CD14-positive monocyte (primary cell): ENCODE measurements around the gene BPI. TPM values are rescaled to one million over a fixed set of nuclear protein-coding genes. Genes with fewer than 3 reads are reported as not detected.

Experiments
- DNase-seq, 3 donors: peaks; one replicate each; pipeline ENCODE4 v3.0.0-alpha.2; 2011 to 2022
- H2AFZ ChIP-seq: 2 replicates; pipeline ENCODE4 v1.6.0; 2012; ENCODE audit warnings: mild to moderate bottlenecking, low read depth, low read length, inconsistent platforms; ENCODE audit not compliant: insufficient read depth, poor library complexity, severe bottlenecking
- H3K27ac ChIP-seq, 2 donors: 1 replicate in 1 of 2; 2 replicates in 1 of 2; pipeline ENCODE4 v1.5.1; 2012 to 2013; ENCODE audit warnings: low read length in 2 of 2, control low read depth in 1 of 2, inconsistent platforms in 1 of 2, low read depth in 1 of 2, mild to moderate bottlenecking in 1 of 2
- H3K27me3 ChIP-seq, 2 donors: one replicate each; pipeline versions ENCODE4 v1.6.0 to v1.6.1; 2011 to 2013; ENCODE audit warnings: low read length in 2 of 2; ENCODE audit not compliant: control insufficient read depth in 2 of 2, insufficient read depth in 2 of 2
- H3K36me3 ChIP-seq, 2 donors: replicated peaks in 1 of 2; 1 replicate in 1 of 2; 2 replicates in 1 of 2; pipeline versions ENCODE4 v1.5.1 to v1.6.1; 2012 to 2013; ENCODE audit warnings: low read length in 2 of 2, control low read depth in 1 of 2, inconsistent platforms in 1 of 2, mild to moderate bottlenecking in 1 of 2; ENCODE audit not compliant: insufficient read depth in 2 of 2, control insufficient read depth in 1 of 2
- H3K4me1 ChIP-seq, 2 donors: 1 replicate in 1 of 2; 2 replicates in 1 of 2; pipeline versions ENCODE4 v1.5.1 to v1.6.1; 2012 to 2013; ENCODE audit warnings: low read length in 2 of 2, control low read depth in 1 of 2, inconsistent platforms in 1 of 2, mild to moderate bottlenecking in 1 of 2, moderate library complexity in 1 of 2; ENCODE audit not compliant: insufficient read depth in 2 of 2, control insufficient read depth in 1 of 2
- H3K4me2 ChIP-seq: replicated peaks from 2 replicates; pipeline ENCODE3; 2012; ENCODE audit warnings: low read length, moderate library complexity, mild to moderate bottlenecking; ENCODE audit not compliant: poor library complexity, severe bottlenecking; ENCODE audit errors: extremely low read depth
- H3K4me3 ChIP-seq, 3 experiments: fragments of 200-600 bp in 1 of 3; sonication (generic) in 1 of 3; replicated peaks in 1 of 3; 1 replicate in 2 of 3; 2 replicates in 1 of 3; pipeline ENCODE4 v1.5.1; 2011 to 2013; ENCODE audit warnings: low read length in 3 of 3, mild to moderate bottlenecking in 3 of 3, control low read depth in 2 of 3, low read depth in 2 of 3, inconsistent platforms in 1 of 3, moderate library complexity in 1 of 3
- H3K79me2 ChIP-seq: 2 replicates; pipeline ENCODE4 v1.6.0; 2012; ENCODE audit warnings: mild to moderate bottlenecking, control low read depth, inconsistent platforms, low read length, moderate library complexity; ENCODE audit not compliant: insufficient read depth
- H3K9ac ChIP-seq: 2 replicates; pipeline ENCODE4 v1.6.0; 2017; ENCODE audit warnings: low read length, mild to moderate bottlenecking; ENCODE audit not compliant: insufficient read depth, poor library complexity, severe bottlenecking
- H3K9me3 ChIP-seq, 2 donors: replicated peaks in 1 of 2; 1 replicate in 1 of 2; 2 replicates in 1 of 2; pipeline versions ENCODE4 v1.5.1 to v1.6.1; 2012 to 2013; ENCODE audit warnings: low read length in 2 of 2, control low read depth in 1 of 2; ENCODE audit not compliant: control insufficient read depth in 1 of 2, insufficient read depth in 1 of 2
- H4K20me1 ChIP-seq: 2 replicates; pipeline ENCODE4 v1.6.0; 2012; ENCODE audit warnings: mild to moderate bottlenecking, low read length, control low read depth, moderate library complexity; ENCODE audit not compliant: insufficient read depth
- H3K27ac Mint-ChIP-seq, 7 donors: one replicate each; pipeline ENCODE4 v1.8.0; 2020; ENCODE audit warnings: mild to moderate bottlenecking in 7 of 7, mixed read lengths in 7 of 7, moderate library complexity in 6 of 7, inconsistent platforms in 2 of 7
- H3K27me3 Mint-ChIP-seq, 3 donors: one replicate each; pipeline ENCODE4 v1.8.0; 2021 to 2022; ENCODE audit warnings: low read depth in 3 of 3, mild to moderate bottlenecking in 3 of 3, mixed read lengths in 3 of 3, moderate library complexity in 3 of 3, inconsistent platforms in 1 of 3
- H3K36me3 Mint-ChIP-seq, 2 donors: one replicate each; pipeline ENCODE4 v1.8.0; 2020; ENCODE audit warnings: mixed read lengths in 2 of 2, inconsistent platforms in 1 of 2, mild to moderate bottlenecking in 1 of 2
- H3K4me1 Mint-ChIP-seq: one replicate; pipeline ENCODE4 v1.8.0; 2020; ENCODE audit warnings: mild to moderate bottlenecking, mixed read lengths
- H3K4me3 Mint-ChIP-seq, 2 donors: one replicate each; pipeline ENCODE4 v1.8.0; 2020; ENCODE audit warnings: mild to moderate bottlenecking in 2 of 2, mixed read lengths in 2 of 2, moderate library complexity in 1 of 2
- H3K9me3 Mint-ChIP-seq, 7 donors: one replicate each; pipeline ENCODE4 v1.8.0; 2020 to 2022; ENCODE audit warnings: mixed read lengths in 7 of 7, mild to moderate bottlenecking in 6 of 7, moderate library complexity in 6 of 7, inconsistent platforms in 2 of 7
- CTCF ChIP-seq: fragments of 200-600 bp; IDR thresholded peaks from one replicate; pipeline ENCODE4 v1.8.0; 2022; ENCODE audit warnings: antibody characterized with exemption, mild to moderate bottlenecking
- whole genome bisulfite sequencing: methylation state at CpG from one replicate; pipeline ENCODE4 v1.1.5; 2013; ENCODE audit warnings: missing lambda C conversion rate; ENCODE audit not compliant: insufficient coverage; 5-methylcytosine and 5-hydroxymethylcytosine counted together
- intact Hi-C, 2 donors: fragments of 100-400 bp; cut with micrococcal nuclease; formaldehyde crosslinking; loops; one replicate each; pipeline versions ENCODE4 v1.15.0 to v1.15.1; 2023
- polyA plus RNA-seq, 3 donors: library from polyadenylated mRNA; depleted of rRNA in 1 of 3; unstranded in 2 of 3; stranded (reverse) in 1 of 3; fragments of 300-500 nt in 2 of 3; fragments of >200 nt in 1 of 3; fragmentation: Illumina TruSeq in 2 of 3; gene quantifications; 1 replicate in 2 of 3; 2 replicates in 1 of 3; pipeline ENCODE4 v1.2.3, GENCODE V29; 2012 to 2021

The BPI gene
- polyA plus RNA-seq, 3 donors = 8.2 to 9.0 (median 8.7) TPM

GRCh38 chr20:38256966-38257365 lies 47.0 kb upstream of the BPI start:
- Histone ChIP-seq H3K36me3 (no peaks in the 10 kb centered on the region), H3K79me2 (no peaks in the 10 kb centered on the region), H3K4me3 (no peak overlapping the region), H4K20me1 (no peaks in the 10 kb centered on the region), H3K4me1 (peaks cover 5 to 10% of the 10 kb centered on the region in 2 donors), H3K9me3 (peaks cover 3 to 15% of the 10 kb centered on the region in 2 donors), H2AFZ (no peak overlapping the region), H3K27ac (no peak overlapping the region), H3K9ac (no peak overlapping the region), H3K4me2 (no peak overlapping the region), H3K27me3 (peaks cover 31 to 33% of the 10 kb centered on the region in 2 donors)
- intact Hi-C loops = no loop called here
- Mint-ChIP-seq H3K9me3 (peaks cover 2 to 20% (median 8%) of the 10 kb centered on the region in 7 donors), H3K4me1 (peaks cover 22% of the 10 kb centered on the region), H3K36me3 (peaks cover 4 to 11% of the 10 kb centered on the region in 2 donors), H3K4me3 (no peak overlapping the region), H3K27ac (peak overlapping the region in 1 of 7 donors; percentile 72), H3K27me3 (peaks cover 32 to 52% (median 36%) of the 10 kb centered on the region in 3 donors)
- DNase-seq = no peak
- no peak for TF ChIP-seq CTCF
- 100% methylated on average over 1 of the region's 2 CpGs for WGBS

- H4K20me1 ChIP-seq = no peaks in the 10 kb centered on the region
- no peak overlapping the region for H3K4me2 ChIP-seq
- peaks cover 0 to 5% of the 10 kb centered on the region in 2 donors for H3K4me1 ChIP-seq
- Mint-ChIP-seq H3K9me3 (peaks cover 2 to 19% (median 8%) of the 10 kb centered on the region in 7 donors), H3K4me3 (peak overlapping the region in 1 of 2 donors; percentile 81), H3K27ac (no peak overlapping the region), H3K27me3 (peaks cover 36 to 50% (median 43%) of the 10 kb centered on the region in 3 donors), H3K36me3 (peaks cover 4 to 11% of the 10 kb centered on the region in 2 donors), H3K4me1 (peaks cover 16% of the 10 kb centered on the region)
- no peak for DNase-seq
- H3K9ac ChIP-seq = no peak overlapping the region
- intact Hi-C loops = no loop called here
- peaks cover 36 to 41% of the 10 kb centered on the region in 2 donors for H3K27me3 ChIP-seq
- 95% methylated on average over 6 of the region's 7 CpGs for WGBS
- no peak overlapping the region for H3K4me3 ChIP-seq
- TF ChIP-seq CTCF = no peak
- no peak overlapping the region for H2AFZ ChIP-seq
- no peaks in the 10 kb centered on the region for H3K79me2 ChIP-seq
- no peak overlapping the region for H3K27ac ChIP-seq
- H3K36me3 ChIP-seq = no peaks in the 10 kb centered on the region
- peaks cover 3 to 15% of the 10 kb centered on the region in 2 donors for H3K9me3 ChIP-seq
These were observed 45.3 kb upstream of the BPI start for GRCh38 chr20:38258545-38259215.
